Measurements from ENCODE around the gene STARD13.

DNA sequence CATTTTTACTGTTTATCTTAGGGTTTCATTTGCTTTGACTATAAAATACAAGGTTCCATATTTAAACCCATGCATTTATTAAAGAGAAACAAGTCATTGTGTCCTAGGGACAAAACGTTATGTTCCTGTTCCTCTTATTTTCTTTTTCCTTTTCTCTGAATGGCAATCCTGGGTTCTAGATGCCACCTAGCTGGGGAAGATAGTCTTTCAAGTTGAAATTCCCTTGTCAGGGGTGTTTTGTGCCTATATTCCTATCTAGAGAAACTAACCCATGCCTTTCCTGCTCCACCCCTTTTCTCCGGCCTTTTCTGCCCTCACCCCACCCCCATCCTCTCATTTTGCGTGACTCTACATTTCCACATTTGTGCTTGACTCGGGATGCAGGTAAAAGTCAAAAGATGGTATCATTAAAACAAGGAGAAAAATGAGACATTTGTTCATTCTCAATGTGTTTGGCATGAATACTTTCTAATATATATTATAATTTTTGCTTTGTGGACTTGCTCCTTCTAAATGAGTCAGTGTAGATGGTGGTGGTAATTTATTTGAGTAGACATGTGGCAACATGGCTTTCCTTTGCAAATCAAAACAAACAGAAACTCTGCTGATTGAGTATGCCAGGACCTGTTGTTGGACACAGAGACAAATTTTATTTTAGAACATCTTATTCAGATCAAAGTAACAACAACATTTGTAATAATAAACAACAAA, 26.8 kb upstream of the STARD13 start:
- TF ChIP-seq GATA2 (IDR thresholded peaks at IDR 0.05; ENCODE audit: low read depth, low read length) (no peak), GATA3 (IDR thresholded peaks at IDR 0.05; ENCODE audit: low read depth, low read length) (no peak)
